ENCODE data around the gene OSBPL6. TPM values are rescaled to one million over a fixed set of nuclear protein-coding genes. Genes with fewer than 3 reads are reported as not detected.

The OSBPL6 gene
- polyA plus RNA-seq, 1 donor (not counting 4 experiments of a cell fraction or from before 2014, with no cell fraction given) = 11.6 TPM

DNA sequence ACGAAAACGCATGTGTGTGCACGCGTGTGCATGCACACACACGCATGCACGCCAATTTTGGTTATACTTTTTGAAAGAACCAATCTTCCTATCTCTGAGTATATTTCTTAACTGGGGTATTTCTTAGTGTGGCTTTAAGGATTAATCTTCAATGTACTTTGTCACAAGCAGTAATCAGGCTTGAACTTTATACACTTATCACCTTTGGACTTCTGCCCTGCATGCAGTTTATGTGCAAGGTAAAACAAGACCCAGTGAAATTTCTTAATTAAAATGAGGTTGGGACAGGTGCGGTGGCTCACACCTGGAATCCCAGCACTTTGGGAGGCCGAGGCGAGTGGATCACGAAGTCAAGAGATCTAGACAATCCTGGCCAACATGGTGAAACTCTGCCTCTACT, 85.3 kb downstream of the OSBPL6 start:
- FAIRE-seq = peak; percentile 26
- no peaks in the 10 kb centered on the region for H3K27me3 ChIP-seq (ENCODE audit: control insufficient read depth, extremely low read depth, insufficient read depth, low read length)
- no peak overlapping the region for H2AFZ ChIP-seq (ENCODE audit: control insufficient read depth, low read length)
- H3K79me2 ChIP-seq (ENCODE audit: control insufficient read depth, insufficient read depth, low read length) = no peaks in the 10 kb centered on the region
- no peaks in the 10 kb centered on the region for H3K9me3 ChIP-seq (ENCODE audit: control insufficient read depth, low read depth, low read length)
- H3K36me3 ChIP-seq (ENCODE audit: control insufficient read depth in 2 of 2, extremely low read depth in 1 of 2, insufficient read depth in 2 of 2, low read length in 2 of 2) = no peaks in the 10 kb centered on the region
- peak overlapping the region; percentile 78 for H3K4me2 ChIP-seq (ENCODE audit: control insufficient read depth, extremely low read depth, insufficient read depth, low read depth, low read length)
- H3K9ac ChIP-seq (ENCODE audit: control insufficient read depth, extremely low read depth, insufficient read depth, low read length) = peak overlapping the region; percentile 19
- no peaks in the 10 kb centered on the region for H4K20me1 ChIP-seq (ENCODE audit: control insufficient read depth, extremely low read depth, insufficient read depth, low read length)
- peaks cover 35% of the 10 kb centered on the region for H3K4me1 ChIP-seq (ENCODE audit: control insufficient read depth, extremely low read depth, insufficient read depth, low read length)
- no peak for DNase-seq (ENCODE audit: low read depth, low spot score)
- peak overlapping the region; percentile 74 for H3K27ac ChIP-seq (ENCODE audit: control insufficient read depth, insufficient read depth, low read length)
- dilution Hi-C loops (cut with MboI; ENCODE audit: extremely low pct_ligation_motif_present, low sequenced_read_pairs) = no loop called here
- peak overlapping the region in 2 of 3 experiments; percentile 22 to 30 for H3K4me3 ChIP-seq (ENCODE audit: control insufficient read depth in 2 of 3, extremely low read depth in 1 of 3, insufficient read depth in 2 of 3, low read depth in 1 of 3, low read length in 3 of 3)
- no peaks in the 10 kb centered on the region for H3K9me1 ChIP-seq (ENCODE audit: control insufficient read depth, extremely low read depth, insufficient read depth, low read length)
- no peak for TF ChIP-seq EZH2 (IDR thresholded peaks at IDR 0.05; ENCODE audit: low read length)
- TF ChIP-seq, protein P1, sequence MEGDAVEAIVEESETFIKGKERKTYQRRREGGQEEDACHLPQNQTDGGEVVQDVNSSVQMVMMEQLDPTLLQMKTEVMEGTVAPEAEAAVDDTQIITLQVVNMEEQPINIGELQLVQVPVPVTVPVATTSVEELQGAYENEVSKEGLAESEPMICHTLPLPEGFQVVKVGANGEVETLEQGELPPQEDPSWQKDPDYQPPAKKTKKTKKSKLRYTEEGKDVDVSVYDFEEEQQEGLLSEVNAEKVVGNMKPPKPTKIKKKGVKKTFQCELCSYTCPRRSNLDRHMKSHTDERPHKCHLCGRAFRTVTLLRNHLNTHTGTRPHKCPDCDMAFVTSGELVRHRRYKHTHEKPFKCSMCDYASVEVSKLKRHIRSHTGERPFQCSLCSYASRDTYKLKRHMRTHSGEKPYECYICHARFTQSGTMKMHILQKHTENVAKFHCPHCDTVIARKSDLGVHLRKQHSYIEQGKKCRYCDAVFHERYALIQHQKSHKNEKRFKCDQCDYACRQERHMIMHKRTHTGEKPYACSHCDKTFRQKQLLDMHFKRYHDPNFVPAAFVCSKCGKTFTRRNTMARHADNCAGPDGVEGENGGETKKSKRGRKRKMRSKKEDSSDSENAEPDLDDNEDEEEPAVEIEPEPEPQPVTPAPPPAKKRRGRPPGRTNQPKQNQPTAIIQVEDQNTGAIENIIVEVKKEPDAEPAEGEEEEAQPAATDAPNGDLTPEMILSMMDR (optimal IDR thresholded peaks at IDR 0.05 in 1 of 3, IDR thresholded peaks at IDR 0.05 in 1 of 3, conservative IDR thresholded peaks at IDR 0.05 in 1 of 3; ENCODE audit: extremely low read depth in 1 of 3, insufficient read depth in 2 of 3, low read length in 3 of 3) = no peak

DNA sequence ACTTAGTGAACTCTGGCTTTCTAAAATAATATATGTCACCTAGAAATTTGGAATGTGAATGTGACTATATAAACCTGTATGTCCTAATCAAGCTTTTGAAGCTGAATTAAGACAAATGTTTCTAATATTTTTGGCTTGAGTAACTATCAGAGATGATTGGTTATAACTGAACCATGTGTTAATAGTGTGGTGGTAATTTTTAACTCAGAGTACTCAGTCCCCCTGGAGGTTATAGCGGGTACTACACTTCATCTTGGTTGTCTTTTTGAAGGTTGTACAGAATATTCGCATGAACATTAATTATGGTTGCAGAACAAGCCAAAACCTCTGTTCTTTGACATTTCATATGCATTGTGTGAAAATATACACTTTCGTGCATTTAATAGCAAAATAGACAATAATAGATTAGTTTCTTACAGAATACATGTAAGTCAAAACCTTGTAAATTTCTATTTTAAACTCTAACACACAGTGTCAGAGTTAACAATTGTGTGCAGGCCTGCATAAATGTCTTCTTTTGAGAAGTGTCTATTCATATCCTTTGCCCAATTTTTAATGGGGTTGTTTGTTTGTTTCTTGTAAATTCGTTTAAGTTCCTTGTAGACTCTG, 86.0 kb downstream of the OSBPL6 start:
- peak; percentile 29 for FAIRE-seq

More for the DNA sequence above, 86.0 kb downstream of the OSBPL6 start:
- Histone ChIP-seq H3K9ac (ENCODE audit: control insufficient read depth, extremely low read depth, insufficient read depth, low read length) (no peak overlapping the region), H3K27me3 (ENCODE audit: control insufficient read depth, extremely low read depth, insufficient read depth, low read length) (no peaks in the 10 kb centered on the region), H2AFZ (ENCODE audit: control insufficient read depth, low read length) (no peak overlapping the region), H3K4me3 (ENCODE audit: control insufficient read depth in 2 of 3, extremely low read depth in 1 of 3, insufficient read depth in 2 of 3, low read depth in 1 of 3, low read length in 3 of 3) (no peak overlapping the region), H3K4me2 (ENCODE audit: control insufficient read depth, extremely low read depth, insufficient read depth, low read depth, low read length) (no peak overlapping the region), H4K20me1 (ENCODE audit: control insufficient read depth, extremely low read depth, insufficient read depth, low read length) (no peaks in the 10 kb centered on the region), H3K36me3 (ENCODE audit: control insufficient read depth in 2 of 2, extremely low read depth in 1 of 2, insufficient read depth in 2 of 2, low read length in 2 of 2) (no peaks in the 10 kb centered on the region), H3K9me1 (ENCODE audit: control insufficient read depth, extremely low read depth, insufficient read depth, low read length) (no peaks in the 10 kb centered on the region), H3K27ac (ENCODE audit: control insufficient read depth, insufficient read depth, low read length) (no peak overlapping the region), H3K4me1 (ENCODE audit: control insufficient read depth, extremely low read depth, insufficient read depth, low read length) (peaks cover 35% of the 10 kb centered on the region), H3K79me2 (ENCODE audit: control insufficient read depth, insufficient read depth, low read length) (no peaks in the 10 kb centered on the region), H3K9me3 (ENCODE audit: control insufficient read depth, low read depth, low read length) (no peaks in the 10 kb centered on the region)
- dilution Hi-C loops (cut with MboI; ENCODE audit: extremely low pct_ligation_motif_present, low sequenced_read_pairs) = no loop called here
- TF ChIP-seq, protein P1 (optimal IDR thresholded peaks at IDR 0.05 in 1 of 3, IDR thresholded peaks at IDR 0.05 in 1 of 3, conservative IDR thresholded peaks at IDR 0.05 in 1 of 3; ENCODE audit: extremely low read depth in 1 of 3, insufficient read depth in 2 of 3, low read length in 3 of 3) = peak in 2 of 3 experiments; percentile 59 to 63
- no peak for TF ChIP-seq EZH2 (IDR thresholded peaks at IDR 0.05; ENCODE audit: low read length)
- DNase-seq (ENCODE audit: low read depth, low spot score) = no peak

Data from keratinocyte (primary cell).